ENCODE measurements around the gene AHRR. TPM values are rescaled to one million over a fixed set of nuclear protein-coding genes. Genes with fewer than 3 reads are reported as not detected.

AHRR gene
- total and polyA plus RNA-seq, 8 donors = 0.63 to 47.8 (median 1.1) TPM; not detected in 1

- WGBS, 5 donors = 93 to 99% (median 97%) methylated on average over 13 to 14 of the region's 14 CpGs
Measured at GRCh38 chr5:416636-416960, 95.1 kb downstream of the AHRR start.

GRCh38 chr5:417301-418161 is 96.0 kb downstream of the AHRR start:
- no peak for DNase-seq
- TF ChIP-seq CTCF (IDR thresholded peaks at IDR 0.05) (no peak), EP300 (IDR thresholded peaks at IDR 0.05) (no peak), POLR2AphosphoS5 (IDR thresholded peaks at IDR 0.05) (no peak), POLR2A (IDR thresholded peaks at IDR 0.05) (no peak)

More at GRCh38 chr5:416636-416960, 95.1 kb downstream of the AHRR start:
- TF ChIP-seq CTCF (IDR thresholded peaks at IDR 0.05) = no peak
- no peak for TF ChIP-seq POLR2A (IDR thresholded peaks at IDR 0.05)
- no peak for TF ChIP-seq EP300 (IDR thresholded peaks at IDR 0.05)
- TF ChIP-seq POLR2AphosphoS5 (IDR thresholded peaks at IDR 0.05) = no peak
- Histone ChIP-seq H3K4me3 (no peak overlapping the region), H3K27ac (no peak overlapping the region), H3K9me3 (no peaks in the 10 kb centered on the region), H3K4me1 (peaks cover 0 to 16% (median 0%) of the 10 kb centered on the region in 4 donors), H3K36me3 (no peaks in the 10 kb centered on the region), H3K27me3 (peaks cover 0 to 9% (median 0%) of the 10 kb centered on the region in 3 donors)
- DNase-seq = no peak
- intact Hi-C loops (cut with DNase I; ENCODE audit: low total_unique reads) = no loop called here

GRCh38 chr5:418162-419121 is 96.9 kb downstream of the AHRR start:
- Histone ChIP-seq H3K4me1 (peaks cover 0 to 16% (median 0%) of the 10 kb centered on the region in 4 donors), H3K36me3 (no peaks in the 10 kb centered on the region), H3K27ac (no peak overlapping the region), H3K9me3 (no peaks in the 10 kb centered on the region), H3K27me3 (peaks cover 0 to 5% (median 0%) of the 10 kb centered on the region in 3 donors), H3K4me3 (no peak overlapping the region)
- intact Hi-C loops (cut with DNase I; ENCODE audit: low total_unique reads) = no loop called here
- TF ChIP-seq EP300 (IDR thresholded peaks at IDR 0.05) = no peak
- TF ChIP-seq CTCF (IDR thresholded peaks at IDR 0.05) = no peak
- no peak for TF ChIP-seq POLR2A (IDR thresholded peaks at IDR 0.05)
- TF ChIP-seq POLR2AphosphoS5 (IDR thresholded peaks at IDR 0.05) = no peak
- no peak for DNase-seq
- 78 to 85% (median 81%) methylated on average over 13 to 18 of the region's 18 CpGs for WGBS, 5 donors

More at GRCh38 chr5:417301-418161, 96.0 kb downstream of the AHRR start:
- intact Hi-C loops (cut with DNase I; ENCODE audit: low total_unique reads) = no loop called here
- Histone ChIP-seq H3K27me3 (peaks cover 0 to 9% (median 0%) of the 10 kb centered on the region in 3 donors), H3K27ac (no peak overlapping the region), H3K36me3 (no peaks in the 10 kb centered on the region), H3K9me3 (no peaks in the 10 kb centered on the region), H3K4me1 (peaks cover 0 to 16% (median 0%) of the 10 kb centered on the region in 4 donors), H3K4me3 (no peak overlapping the region)
- 78 to 87% (median 83%) methylated on average over 14 of the region's 14 CpGs for WGBS, 5 donors

- no peak overlapping the region for H3K4me3 ChIP-seq
- no peak for DNase-seq
- intact Hi-C loops (cut with DNase I; ENCODE audit: low total_unique reads) = no loop called here
Measured at GRCh38 chr5:419970-420369, 98.5 kb downstream of the AHRR start.

More at GRCh38 chr5:419970-420369, 98.5 kb downstream of the AHRR start:
- WGBS, 5 donors = 80 to 88% (median 82%) methylated on average over 12 of the region's 12 CpGs
- Histone ChIP-seq H3K4me1 (peaks cover 0 to 10% (median 0%) of the 10 kb centered on the region in 4 donors), H3K27ac (no peak overlapping the region), H3K27me3 (peaks cover 0 to 6% (median 0%) of the 10 kb centered on the region in 3 donors), H3K9me3 (no peaks in the 10 kb centered on the region), H3K36me3 (no peaks in the 10 kb centered on the region)
- no peak for TF ChIP-seq POLR2A (IDR thresholded peaks at IDR 0.05)
- no peak for TF ChIP-seq POLR2AphosphoS5 (IDR thresholded peaks at IDR 0.05)
- no peak for TF ChIP-seq CTCF (IDR thresholded peaks at IDR 0.05)
- no peak for TF ChIP-seq EP300 (IDR thresholded peaks at IDR 0.05)

Measured in stomach (tissue), 9 donors.